HG03095 (cell line): Measurements from ENCODE around the gene GARRE1.
"Not testable (repeated sequence)": the region's sequence is repeated elsewhere in the genome, so short reads cannot be mapped to it uniquely, and the experiment has no call there.

Experiments used
- ATAC-seq: cut with Tn5 transposase; IDR thresholded peaks from one replicate; pipeline ENCODE4 v1.9.1; 2021; ENCODE audit warnings: moderate library complexity; ENCODE audit not compliant: unreplicated experiment

GARRE1 gene, protein sequence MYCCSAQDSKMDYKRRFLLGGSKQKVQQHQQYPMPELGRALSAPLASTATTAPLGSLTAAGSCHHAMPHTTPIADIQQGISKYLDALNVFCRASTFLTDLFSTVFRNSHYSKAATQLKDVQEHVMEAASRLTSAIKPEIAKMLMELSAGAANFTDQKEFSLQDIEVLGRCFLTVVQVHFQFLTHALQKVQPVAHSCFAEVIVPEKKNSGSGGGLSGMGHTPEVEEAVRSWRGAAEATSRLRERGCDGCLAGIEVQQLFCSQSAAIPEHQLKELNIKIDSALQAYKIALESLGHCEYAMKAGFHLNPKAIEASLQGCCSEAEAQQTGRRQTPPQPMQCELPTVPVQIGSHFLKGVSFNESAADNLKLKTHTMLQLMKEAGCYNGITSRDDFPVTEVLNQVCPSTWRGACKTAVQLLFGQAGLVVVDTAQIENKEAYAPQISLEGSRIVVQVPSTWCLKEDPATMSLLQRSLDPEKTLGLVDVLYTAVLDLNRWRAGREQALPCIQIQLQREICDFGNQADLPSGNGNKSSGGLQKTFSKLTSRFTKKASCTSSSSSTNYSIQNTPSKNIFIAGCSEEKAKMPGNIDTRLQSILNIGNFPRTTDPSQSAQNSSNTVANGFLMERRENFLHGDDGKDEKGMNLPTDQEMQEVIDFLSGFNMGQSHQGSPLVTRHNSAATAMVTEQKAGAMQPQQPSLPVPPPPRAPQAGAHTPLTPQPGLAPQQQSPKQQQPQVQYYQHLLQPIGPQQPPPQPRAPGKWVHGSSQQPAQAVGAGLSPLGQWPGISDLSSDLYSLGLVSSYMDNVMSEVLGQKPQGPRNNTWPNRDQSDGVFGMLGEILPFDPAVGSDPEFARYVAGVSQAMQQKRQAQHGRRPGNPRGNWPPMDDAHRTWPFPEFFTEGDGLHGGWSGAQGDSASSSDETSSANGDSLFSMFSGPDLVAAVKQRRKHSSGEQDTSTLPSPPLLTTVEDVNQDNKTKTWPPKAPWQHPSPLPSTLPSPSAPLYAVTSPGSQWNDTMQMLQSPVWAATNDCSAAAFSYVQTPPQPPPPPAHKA (N-terminal part only)

GRCh38 chr19:34254046-34254697 lies at the start of gene GARRE1:
Gene GARRE1, plus strand, starts transcription at chr19:34254554. Its CDS starts 45,920 bp downstream, at chr19:34300474.
- ATAC-seq = peak; percentile 85

- ATAC-seq = not testable (repeated sequence)
These were observed 49.0 kb upstream of the GARRE1 start for GRCh38 chr19:34205324-34205723.

DNA sequence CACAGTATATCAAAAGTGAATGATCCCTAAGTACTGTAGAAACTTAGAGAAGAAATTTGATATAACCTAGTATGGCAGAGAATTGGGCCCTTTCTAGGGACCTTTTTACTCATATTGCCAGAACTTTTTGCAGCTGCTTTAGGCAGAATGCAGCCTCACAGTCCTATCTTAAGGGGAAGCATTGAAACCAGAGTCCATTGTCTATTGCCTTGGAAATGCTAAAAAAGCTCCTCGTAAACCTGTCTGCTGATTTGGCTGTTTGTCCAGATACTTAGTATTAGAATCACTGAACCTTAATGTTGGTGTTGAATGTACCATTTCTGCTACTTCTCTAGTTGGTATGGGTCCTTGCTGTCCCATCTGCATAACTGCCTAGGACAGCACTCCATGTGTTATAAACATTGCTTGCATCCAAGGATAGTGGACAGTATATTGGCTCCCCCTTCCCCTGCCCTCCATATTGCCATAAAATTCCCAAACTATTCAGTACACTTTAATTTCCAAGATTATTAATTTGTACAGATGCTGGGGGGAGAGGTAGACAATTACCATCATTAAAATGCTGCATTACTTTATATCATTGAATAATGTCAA lies 46.0 kb upstream of the GARRE1 start:
- no peak for ATAC-seq

- no peak for ATAC-seq
These were observed 44.6 kb upstream of the GARRE1 start for GRCh38 chr19:34209726-34210125.

DNA sequence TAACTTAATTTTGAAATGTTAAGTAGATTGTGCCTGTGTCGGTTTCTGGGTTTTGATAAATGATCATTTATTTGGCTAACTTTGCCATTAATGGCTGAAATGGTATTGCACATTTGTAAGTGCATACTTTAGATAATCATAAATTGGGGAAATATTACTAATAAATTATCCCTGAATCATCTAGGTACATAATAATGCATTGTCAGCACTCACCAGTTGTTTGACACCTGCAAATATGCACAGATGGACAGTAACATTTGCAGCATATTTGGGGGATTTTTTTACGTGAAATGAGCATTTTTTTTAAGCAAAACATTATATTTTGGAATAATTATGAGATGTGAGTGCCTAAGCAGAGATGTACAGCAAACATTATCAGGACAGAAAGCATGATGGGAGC lies 41.1 kb upstream of the GARRE1 start:
- ATAC-seq = no peak

DNA sequence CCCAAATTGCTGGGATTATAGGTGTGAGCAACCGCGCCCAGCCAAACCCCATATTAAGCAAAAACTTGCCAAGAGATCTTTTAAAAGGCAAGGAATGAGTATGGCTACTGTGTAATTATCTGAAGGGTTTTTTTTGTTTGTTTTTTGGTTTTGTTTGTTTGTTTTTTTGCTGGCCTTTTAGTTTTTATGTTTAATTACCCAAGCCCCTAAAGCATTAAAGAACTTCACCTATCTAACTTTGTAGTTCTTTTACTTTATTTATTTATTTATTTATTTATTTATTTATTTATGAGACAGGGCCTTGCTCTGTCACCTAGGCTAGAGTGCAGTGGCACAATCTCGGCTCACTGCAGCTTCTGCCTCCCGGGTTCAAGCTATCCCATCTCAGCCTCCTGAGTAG lies 40.3 kb upstream of the GARRE1 start:
- ATAC-seq = no peak

GRCh38 chr19:34215006-34215665 lies 39.2 kb upstream of the GARRE1 start:
- ATAC-seq = no peak

DNA sequence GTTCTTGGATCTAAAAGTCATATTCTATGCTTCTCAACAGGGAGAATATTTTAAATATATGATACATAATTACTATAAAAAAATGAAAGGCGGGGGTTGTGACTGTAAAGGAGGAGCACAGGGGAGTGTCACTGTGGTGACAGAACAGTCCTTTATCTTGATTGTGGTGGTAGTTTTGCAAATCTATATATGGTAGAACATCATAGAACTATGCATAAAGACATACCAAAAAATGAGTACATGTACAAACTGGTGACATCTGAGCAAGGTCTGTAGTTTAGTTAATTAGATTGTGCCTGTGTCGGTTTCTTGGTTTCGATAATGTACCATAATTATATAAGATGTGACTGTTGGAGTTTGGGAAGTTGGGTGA lies 38.7 kb upstream of the GARRE1 start:
- no peak for ATAC-seq

- ATAC-seq = not testable (repeated sequence)
These were observed 37.6 kb upstream of the GARRE1 start for GRCh38 chr19:34216745-34217219.

- no peak for ATAC-seq
These were observed 36.2 kb upstream of the GARRE1 start for GRCh38 chr19:34217952-34218817.

- ATAC-seq = no peak
These were observed 35.6 kb upstream of the GARRE1 start for GRCh38 chr19:34218818-34219164.

DNA sequence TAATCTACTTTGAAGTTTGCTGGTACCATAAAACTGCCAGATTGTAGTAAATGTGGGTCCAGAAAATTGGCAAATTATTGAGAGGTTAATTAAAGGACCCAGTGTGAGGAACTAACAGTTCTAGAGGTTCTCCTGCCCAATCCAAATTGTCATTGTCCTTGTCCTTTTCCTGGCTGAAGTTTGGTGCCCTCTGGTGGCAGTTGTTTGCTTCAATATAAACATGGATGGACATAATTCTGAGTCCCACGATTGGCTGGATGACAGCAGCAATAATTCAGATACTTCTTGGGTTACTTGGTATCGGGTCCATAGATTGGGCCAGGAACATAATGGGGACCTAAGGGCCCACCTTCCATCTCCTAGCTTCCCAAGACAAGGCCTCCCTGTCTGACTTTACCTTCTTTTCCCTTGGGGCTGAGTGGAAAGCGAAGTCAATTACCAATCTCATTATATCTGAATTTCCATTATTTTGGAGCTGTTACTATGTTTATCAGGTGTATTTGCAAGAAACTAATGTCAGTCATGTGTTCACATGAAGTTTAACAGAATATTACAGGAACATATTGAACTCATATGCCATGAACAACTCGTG lies 33.8 kb upstream of the GARRE1 start:
- no peak for ATAC-seq

DNA sequence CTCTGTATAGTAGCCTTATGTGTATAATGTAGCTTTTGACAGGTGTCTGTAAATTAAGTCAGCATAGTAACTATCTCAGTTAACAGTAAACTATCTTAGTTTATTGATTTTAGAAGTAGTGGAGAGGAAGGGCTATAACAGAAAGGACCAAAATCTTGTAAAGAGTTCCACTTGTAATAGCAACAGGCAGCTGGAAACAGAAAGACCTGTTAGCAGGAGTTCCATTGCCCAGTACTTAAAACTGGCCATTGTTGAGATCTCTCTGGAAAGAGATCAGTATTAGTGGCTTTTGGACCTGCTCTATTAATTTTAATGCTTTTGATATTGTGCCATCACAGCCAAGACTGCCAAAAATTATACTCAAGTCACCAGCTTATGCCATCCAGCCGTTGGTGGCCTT lies 32.0 kb upstream of the GARRE1 start:
- no peak for ATAC-seq

- ATAC-seq = no peak
These were observed 29.2 kb upstream of the GARRE1 start for GRCh38 chr19:34224996-34225658.

DNA sequence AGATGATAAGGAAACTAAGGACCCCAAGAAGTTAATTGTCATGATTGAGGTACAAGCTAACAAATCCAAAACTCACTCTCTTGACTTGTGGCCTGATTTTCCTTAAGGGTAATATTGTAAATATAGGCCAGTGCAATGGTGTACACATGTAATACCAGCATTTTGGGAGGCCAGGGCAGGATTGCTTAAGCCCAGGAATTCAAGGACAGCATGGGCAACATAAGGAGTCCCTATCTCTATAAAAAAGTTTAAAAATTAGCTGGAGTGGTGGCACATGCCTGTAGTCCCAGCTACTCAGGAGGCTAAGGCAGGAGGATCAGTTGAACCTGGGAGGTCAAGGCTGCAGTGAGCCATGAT lies 28.7 kb upstream of the GARRE1 start:
- no peak for ATAC-seq

DNA sequence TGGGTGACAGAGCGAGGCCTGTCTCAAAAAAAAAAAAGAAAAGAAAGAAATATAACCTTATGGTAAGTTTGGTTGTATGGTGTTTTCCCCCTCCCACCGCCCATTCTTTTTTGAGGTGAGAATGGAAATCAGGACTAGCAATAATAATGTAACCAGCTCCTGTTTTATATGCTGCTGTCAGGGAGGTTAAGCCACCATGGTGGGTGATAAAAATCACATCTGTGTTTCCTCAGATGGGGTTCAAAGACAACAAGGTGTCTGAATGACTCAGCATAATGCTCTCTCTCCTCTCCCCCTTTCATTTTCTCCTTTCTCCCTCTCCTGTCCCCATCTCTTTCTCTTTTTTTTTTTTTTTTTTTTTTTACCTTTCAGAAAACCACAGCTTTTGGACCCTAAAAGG lies 28.3 kb upstream of the GARRE1 start:
- no peak for ATAC-seq

- no peak for ATAC-seq
These were observed 26.0 kb upstream of the GARRE1 start for GRCh38 chr19:34228347-34228746.

GRCh38 chr19:34228762-34229161 lies 25.6 kb upstream of the GARRE1 start:
- no peak for ATAC-seq
